Measurements from ENCODE around the gene RPE. TPM values are rescaled to one million over a fixed set of nuclear protein-coding genes. Genes with fewer than 3 reads are reported as not detected.

Gene RPE
- total RNA-seq = 132 and 255 TPM in 2 replicates

GRCh38 chr2:210002158-210003157, at the start of gene RPE:
Gene RPE (plus strand): TSS chr2:210002638. CDS start chr2:210002662, 24 bp downstream.

Other genes starting within 250 kb of the RPE start
- not detected in 2 replicates for gene UNC80, start 230.8 kb upstream of the RPE start, total RNA-seq
- gene KANSL1L, start 168.8 kb downstream of the RPE start, total RNA-seq = 7.5 and 11.7 TPM in 2 replicates
- not detected in 2 replicates for gene ACADL, start 222.8 kb downstream of the RPE start, total RNA-seq